ENCODE data around the gene CLEC3B.
A peak's percentile ranks its signal among the peaks of the same experiment; 100 is the strongest.
"Not testable (repeated sequence)": the region's sequence is repeated elsewhere in the genome, so short reads cannot be mapped to it uniquely, and the experiment has no call there.

The CLEC3B gene

DNA sequence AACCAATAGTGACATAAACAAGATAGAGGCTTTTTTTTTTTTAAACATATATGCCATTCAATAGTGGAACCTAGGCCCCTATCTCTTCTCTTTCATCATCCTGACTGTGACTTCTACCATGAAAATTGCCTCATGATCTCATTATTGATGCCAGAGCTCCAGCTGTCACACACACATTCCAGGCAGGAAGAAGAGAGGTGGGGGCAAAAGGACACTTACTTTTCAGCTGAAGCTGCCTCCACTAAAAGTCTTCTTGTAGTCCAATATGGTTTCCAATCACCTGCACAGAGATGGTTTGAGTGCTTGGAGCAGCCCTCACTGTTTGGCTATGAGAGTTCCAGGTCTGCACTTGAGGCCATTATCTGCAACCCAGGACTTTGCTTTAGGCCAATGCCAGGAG is 45.0 kb downstream of the CLEC3B start:
- DNase-seq = no peak

DNA sequence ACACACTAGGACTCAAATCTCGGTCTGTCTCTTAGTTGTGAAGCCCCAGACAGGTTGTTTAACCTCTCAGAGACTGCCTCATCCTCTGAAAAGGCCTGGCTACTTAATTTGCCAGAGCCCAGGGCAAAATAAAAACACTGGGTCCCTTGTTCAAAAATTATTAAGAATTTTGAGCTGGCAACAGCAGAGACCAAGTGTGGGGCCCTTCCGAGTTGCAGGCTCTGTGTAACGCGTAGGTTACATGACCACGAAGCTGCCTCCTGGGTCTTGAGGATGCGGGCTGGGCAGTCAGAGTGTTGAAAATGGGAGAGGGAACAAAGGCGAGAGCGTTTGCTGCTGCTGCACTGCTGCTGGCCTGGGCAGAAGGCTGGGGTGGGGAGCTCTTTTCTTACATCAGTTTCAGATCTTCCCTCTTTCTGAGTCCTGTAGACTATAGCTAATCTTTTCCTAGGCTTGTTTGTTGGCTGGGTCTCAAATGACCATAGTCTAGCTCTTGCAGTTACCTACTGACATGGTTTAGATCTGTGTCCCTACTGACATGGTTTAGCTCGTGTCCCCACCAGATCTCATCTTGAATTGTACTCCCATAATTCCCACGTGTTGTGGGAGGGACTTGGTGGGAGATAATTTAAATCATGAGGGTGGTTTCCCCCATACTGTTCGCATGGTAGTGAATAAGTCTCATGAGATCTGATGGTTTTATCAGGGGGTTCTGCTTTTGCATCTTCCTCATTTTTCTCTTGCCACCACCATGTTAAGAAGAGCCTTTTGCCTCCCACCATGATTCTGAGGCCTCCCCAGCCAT is 49.9 kb downstream of the CLEC3B start:
- no peak for DNase-seq

DNA sequence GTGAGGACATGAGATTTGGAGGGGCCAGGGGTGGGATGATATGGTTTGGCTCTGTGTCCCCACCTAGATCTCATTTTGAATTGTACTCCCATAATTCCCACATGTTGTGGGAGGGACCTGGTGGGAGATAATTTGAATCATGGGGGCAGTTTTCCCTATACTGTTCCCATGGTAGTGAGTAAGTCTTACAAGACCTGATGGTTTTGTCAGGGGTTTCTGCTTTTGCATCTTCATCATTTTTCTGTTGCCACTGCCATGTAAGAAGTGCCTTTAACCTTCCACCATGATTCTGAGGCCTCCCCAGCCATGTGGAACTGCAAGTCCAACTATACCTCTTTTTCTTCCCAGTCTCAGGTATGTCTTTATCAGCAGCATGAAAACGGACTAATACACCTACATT is 52.2 kb downstream of the CLEC3B start:
- DNase-seq = not testable (repeated sequence)

DNA sequence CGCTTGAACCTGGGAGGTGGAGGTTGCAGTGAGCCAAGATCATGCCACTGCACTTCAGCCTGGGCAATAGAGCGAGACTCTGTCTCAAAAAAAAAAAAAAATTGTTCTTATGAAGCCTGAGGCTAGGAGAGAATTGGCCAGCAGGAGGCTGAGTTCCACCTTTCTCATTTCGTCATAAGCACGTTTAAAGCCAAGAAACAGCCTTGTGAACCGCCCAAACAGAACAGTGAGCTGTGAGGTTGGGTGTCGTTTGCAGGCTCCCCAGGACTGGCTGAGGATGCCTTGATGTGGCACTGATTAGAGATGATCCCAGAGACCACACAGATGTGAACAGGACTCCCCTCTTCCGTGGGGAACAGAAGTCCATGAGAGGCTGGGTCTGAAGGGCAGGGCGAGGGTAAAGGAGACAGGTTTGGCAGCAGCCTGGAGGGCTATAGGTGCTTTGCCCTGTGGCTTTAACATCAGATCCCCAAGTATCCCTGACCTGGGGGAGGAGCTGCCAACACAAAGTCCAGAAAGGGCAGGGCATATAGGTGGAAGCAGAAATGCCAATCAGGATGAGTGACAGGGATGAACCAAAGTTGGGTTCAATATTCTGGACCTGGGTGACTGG is 52.9 kb downstream of the CLEC3B start:
- peak in 4 of 6 experiments; percentile 1 to 23 (median 16) for DNase-seq

DNA sequence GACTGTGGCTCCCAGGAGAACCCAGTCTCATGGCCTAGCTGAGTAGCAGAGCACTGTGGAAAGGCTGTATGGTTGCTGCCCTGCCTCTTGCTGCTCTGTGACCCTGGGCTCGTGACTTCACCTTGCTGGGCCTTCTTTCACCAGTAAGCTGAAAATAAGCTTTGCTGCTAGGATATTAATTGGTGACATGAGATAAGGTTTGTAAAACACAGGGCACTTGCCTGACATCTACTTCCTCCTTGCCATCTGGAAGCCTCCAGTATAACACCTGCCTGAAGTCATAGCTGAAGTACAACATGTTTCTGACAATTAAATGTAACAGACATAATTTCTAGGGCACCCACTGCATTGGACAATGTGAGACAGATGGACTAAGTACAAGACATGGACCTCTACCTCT is 53.6 kb downstream of the CLEC3B start:
- DNase-seq = no peak

DNA sequence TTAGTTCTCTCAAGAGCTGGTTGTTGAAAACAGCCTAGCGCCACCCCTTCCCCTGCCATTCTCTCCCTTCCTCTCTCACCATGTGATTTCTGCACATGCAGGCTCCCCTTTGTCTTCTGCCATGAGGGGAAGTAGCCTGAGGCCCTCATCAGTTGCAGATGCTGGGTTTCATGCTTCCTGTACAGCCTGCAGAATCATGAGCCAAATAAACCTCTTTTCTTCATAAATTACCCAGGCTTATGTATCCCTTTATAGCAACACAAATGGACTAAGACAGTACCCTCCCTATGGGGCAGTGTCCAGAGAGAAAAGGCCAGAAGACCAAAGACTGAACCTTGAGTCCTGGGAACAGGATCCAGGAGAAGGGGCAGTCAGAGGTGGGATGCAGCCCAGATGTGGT is 54.7 kb downstream of the CLEC3B start:
- DNase-seq = no peak

DNA sequence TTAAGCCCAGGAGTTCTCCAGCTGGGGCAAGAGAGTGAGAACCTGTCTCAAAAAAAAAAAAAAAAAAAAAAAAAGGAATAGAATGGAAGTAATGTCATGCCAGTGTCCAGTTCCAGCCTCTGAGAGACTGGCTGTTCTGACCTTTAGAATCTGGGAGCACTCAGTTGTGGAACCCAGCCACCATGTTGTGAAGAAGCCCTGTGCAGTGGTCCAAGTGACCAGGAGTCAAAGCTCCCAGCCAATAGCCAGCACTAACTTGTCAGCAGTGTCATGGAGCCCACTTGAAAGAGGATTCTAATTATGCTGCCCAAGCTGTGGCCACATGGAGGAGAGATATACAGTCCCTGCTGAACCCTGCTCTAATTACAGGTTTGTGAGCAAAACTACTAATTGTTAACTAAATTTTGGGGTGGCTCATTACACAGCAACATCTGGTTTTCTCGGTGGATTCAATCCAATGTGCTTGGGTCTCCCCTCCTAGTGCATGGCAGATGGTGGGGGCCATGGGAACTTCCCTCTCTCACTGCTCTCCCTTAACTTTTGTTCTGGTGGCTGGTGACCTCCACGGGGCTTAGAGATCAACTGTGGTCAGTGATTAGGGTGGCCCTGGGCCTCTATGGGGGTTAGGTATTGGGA is 55.5 kb downstream of the CLEC3B start:
- no peak for DNase-seq

DNA sequence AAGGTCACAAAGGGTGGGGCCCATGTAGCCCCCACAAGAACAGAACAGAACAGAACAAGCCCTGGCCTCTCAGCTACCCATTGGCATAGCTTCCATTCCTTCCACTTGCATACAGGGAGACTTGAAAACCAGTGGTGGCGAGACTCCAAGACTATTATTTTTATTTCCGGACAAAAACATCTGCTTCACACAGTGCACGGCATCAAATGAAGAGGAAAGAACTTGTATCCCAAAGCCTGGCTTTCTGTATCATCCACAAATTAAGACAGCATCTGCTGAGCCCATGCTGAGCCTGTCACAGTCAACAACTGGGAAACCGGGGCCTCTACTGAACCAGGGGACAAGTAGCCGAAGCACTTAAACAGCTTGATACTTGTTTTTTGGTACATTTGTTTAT is 56.0 kb downstream of the CLEC3B start:
- no peak for DNase-seq

DNA sequence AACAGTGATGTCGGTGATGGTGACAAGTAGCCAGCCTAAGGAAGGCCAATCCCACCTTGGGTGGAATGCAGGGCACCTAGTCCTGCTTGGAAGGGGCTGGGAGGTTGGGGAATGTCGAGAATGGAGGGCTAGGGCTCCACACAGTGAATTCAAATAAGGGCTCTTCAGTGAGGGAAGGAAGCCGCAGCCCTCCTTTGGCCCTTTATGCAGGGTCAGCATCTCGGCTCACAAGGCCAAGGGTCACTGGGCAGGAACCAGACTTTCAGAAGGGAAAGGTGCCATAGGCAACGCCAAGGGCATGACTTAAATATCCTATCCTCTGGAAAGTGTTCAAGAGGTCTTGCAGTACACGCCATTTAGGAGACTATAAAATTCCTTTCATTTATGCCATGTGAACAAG is 56.9 kb downstream of the CLEC3B start:
- no peak for DNase-seq

DNA sequence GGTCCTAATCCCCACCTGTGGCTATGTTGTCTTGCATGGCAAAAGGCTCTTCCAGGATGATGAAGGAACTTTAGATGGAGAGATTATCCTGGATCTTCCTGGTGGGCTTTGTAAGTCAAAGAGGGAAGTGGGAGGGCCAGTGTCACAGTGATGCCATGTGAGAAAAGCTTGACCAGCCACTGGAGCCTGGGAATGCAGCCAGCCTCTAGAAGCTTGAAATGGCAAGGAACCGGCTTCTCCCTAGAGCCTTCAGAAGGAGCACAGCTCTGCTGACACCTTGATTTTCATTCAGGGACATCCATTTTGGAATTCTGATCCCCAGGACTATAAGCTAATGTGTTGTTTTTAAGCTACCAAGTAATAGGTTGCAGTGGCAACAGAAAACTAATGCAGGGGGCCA is 58.3 kb downstream of the CLEC3B start:
- DNase-seq = no peak

DNA sequence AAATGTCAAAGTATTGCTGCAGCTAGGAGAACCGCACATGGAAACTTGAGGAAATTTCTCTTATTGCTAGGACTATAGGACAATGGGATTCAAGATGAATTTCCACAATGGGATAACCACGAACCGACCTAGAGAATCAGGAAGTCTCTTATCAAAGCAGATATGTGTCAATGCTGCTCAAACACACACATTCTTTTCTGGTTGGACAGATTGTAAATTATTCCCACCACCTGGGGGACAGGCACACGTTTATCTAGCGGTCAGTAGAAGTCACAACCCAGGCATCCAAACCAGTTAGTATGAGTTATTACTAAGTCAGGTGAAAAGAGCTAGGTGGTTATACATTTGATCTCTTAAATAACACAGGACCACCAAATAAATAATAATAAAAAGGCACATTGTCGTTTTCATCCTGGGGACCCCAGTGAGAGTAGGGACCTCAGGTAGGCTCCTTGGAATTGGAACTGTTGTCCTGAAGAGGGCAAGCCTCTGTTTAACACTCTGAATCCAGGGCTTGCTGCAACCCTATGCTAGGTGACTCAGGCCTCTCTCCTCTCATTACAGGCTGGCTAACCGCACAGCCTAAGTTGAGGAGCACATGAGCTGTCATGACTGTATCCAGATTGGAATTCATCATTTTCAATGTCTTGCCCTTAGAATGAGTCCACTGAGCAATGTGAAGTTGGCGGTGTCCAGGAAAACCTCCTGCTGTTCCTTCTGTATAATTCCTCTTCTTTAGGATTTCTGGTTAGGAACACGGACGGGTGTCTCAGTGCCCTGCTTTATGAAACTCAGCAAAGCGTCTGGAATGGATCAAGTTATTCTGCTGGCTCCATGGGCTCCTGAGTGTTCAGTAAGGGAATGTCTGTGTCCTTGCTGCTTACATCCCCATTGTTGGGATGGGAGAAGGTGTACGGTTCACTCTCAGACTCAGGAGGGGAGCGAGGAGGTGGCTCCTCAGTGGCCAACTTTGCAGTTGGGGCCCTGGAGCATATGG is 59.0 kb downstream of the CLEC3B start:
- no peak for DNase-seq
